Spleen (tissue), 11 donors: ENCODE results near the gene SLC11A1. TPM values are rescaled to one million over a fixed set of nuclear protein-coding genes. Genes with fewer than 3 reads are reported as not detected.

ENCODE experiments used
- DNase-seq: peaks from one replicate; pipeline ENCODE4 v3.0.0-alpha.2; 2020
- H3K27ac ChIP-seq, 8 donors: fragments of 200-600 bp; sonication (generic) in 7 of 8; 1 replicate in 4 of 8; 2 replicates in 4 of 8; pipeline versions ENCODE4 v1.5.0 to v1.8.0; 2016 to 2021; ENCODE audit warnings: inconsistent platforms in 4 of 8, mild to moderate bottlenecking in 4 of 8, moderate library complexity in 1 of 8
- H3K27me3 ChIP-seq, 7 donors: fragments of 200-600 bp; sonication (generic) in 6 of 7; replicated peaks in 1 of 7; 1 replicate in 4 of 7; 2 replicates in 3 of 7; pipeline versions ENCODE4 v1.5.0 to v1.8.0; 2016 to 2021; ENCODE audit warnings: inconsistent platforms in 3 of 7, mild to moderate bottlenecking in 1 of 7
- H3K36me3 ChIP-seq, 6 donors: fragments of 200-600 bp; sonication (generic) in 5 of 6; 1 replicate in 4 of 6; 2 replicates in 2 of 6; pipeline versions ENCODE4 v1.5.0 to v1.8.0; 2016 to 2021; ENCODE audit warnings: inconsistent platforms in 2 of 6
- H3K4me1 ChIP-seq, 6 donors: fragments of 200-600 bp; sonication (generic) in 5 of 6; 1 replicate in 3 of 6; 2 replicates in 3 of 6; pipeline versions ENCODE4 v1.5.0 to v1.8.0; 2016 to 2021; ENCODE audit warnings: inconsistent platforms in 3 of 6
- H3K4me3 ChIP-seq, 8 donors: fragments of 200-600 bp; sonication (generic) in 7 of 8; 1 replicate in 4 of 8; 2 replicates in 4 of 8; pipeline versions ENCODE4 v1.5.0 to v1.8.0; 2016 to 2021; ENCODE audit warnings: inconsistent platforms in 4 of 8, mild to moderate bottlenecking in 4 of 8, moderate library complexity in 2 of 8
- H3K9me3 ChIP-seq, 8 donors: fragments of 200-600 bp; sonication (generic) in 7 of 8; 1 replicate in 4 of 8; 2 replicates in 4 of 8; pipeline versions ENCODE4 v1.5.0 to v1.8.0; 2016 to 2021; ENCODE audit warnings: inconsistent platforms in 4 of 8
- CTCF ChIP-seq, 11 experiments: fragments of 200-600 bp in 7 of 11; fragments of 450-650 bp in 4 of 11; sonication (generic) in 4 of 11; IDR thresholded peaks in 8 of 11; conservative IDR thresholded peaks in 3 of 11; 1 replicate in 7 of 11; 2 replicates in 4 of 11; pipeline versions ENCODE4 v1.4.0 to v1.8.0; 2016 to 2021; ENCODE audit warnings: antibody characterized with exemption in 11 of 11, inconsistent platforms in 4 of 11, mild to moderate bottlenecking in 1 of 11
- POLR2A ChIP-seq, 3 donors: fragments of 450-650 bp; IDR thresholded peaks; one replicate each; pipeline ENCODE4 v1.5.1; 2017; ENCODE audit warnings: antibody characterized with exemption in 3 of 3, mild to moderate bottlenecking in 1 of 3
- POLR2AphosphoS5 ChIP-seq, 3 donors: sonication (generic); formaldehyde crosslinking; IDR thresholded peaks; one replicate each; pipeline ENCODE4 v1.5.1; 2017; ENCODE audit warnings: antibody characterized with exemption in 3 of 3
- WGBS, 5 donors: extraction: QIAGEN DNeasy Blood & Tissue Kit in 3 of 5; methylation state at CpG; one replicate each; pipeline versions ENCODE4 v1.1.5 to v1.1.7; 2013 to 2018; 5-methylcytosine and 5-hydroxymethylcytosine counted together
- intact Hi-C: fragments of 100-400 bp; cut with DNase I; formaldehyde crosslinking; loops from one replicate; pipeline ENCODE4 v1.15.0; 2023; ENCODE audit warnings: low total_unique reads
- polyA plus RNA-seq, 3 donors: library from polyadenylated mRNA; stranded (reverse); fragments of 200-250 nt; gene quantifications; one replicate each; pipeline ENCODE4 v1.2.1, GENCODE V29; 2013
- total RNA-seq, 7 donors: library from RNA; depleted of rRNA in 3 of 7; stranded (reverse); fragments of >200 nt in 3 of 7; fragmentation: NEBNext Ultra II Directional in 4 of 7; extraction: Animal tissue kit (Norgen Biotek cat#: 25700) in 4 of 7; gene quantifications; one replicate each; pipeline versions ENCODE4 v1.1.0 to v1.2.1, GENCODE V29; 2016 to 2021
- donor health status: healthy with polysubstance abuse.
- donor health status: DM: no; HTN: no; CAD: no; lungs with moderate emphysema.
- donor health status: DM: no; HTN: no; CAD: no.
- donor health status: Bipolar disorder and iron deficiency.
- donor health status: healthy.
- donor health status: DM: no; HTN: no; CAD: no.
- donor health status: DM: yes; HTN: yes; CAD: no.

Gene SLC11A1
- total and polyA plus RNA-seq, 10 donors, result 6.2 to 576 (median 88.0) TPM

DNA sequence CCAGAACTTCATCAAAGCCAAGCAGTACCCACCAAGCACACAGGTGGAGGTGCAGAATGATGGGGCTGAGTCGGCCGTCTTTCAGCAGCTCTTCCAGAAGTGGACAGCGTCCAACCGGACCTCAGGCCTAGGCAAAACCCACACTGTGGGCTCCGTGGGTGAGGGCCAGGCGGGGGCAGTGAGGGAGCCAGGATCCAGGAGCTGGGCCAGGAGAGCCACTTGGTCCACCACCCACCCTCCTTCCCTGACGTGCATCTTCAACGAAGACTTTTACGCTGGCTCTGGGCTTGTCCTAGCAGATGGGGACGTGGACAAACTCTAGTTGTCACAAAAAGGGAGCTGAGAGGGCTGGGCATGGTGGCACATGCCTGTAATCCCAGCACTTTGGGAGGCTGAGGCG lies 48.6 kb downstream of the SLC11A1 start:
- Histone ChIP-seq H3K9me3 (no peaks in the 10 kb centered on the region), H3K4me3 (no peak overlapping the region), H3K27ac (no peak overlapping the region), H3K36me3 (no peaks in the 10 kb centered on the region), H3K4me1 (no peaks in the 10 kb centered on the region), H3K27me3 (no peaks in the 10 kb centered on the region)
- intact Hi-C loops, result no loop called here
- no peak for TF ChIP-seq POLR2A (IDR thresholded peaks at IDR 0.05)
- no peak for TF ChIP-seq CTCF (IDR thresholded peaks at IDR 0.05 in 8 of 11, conservative IDR thresholded peaks at IDR 0.05 in 3 of 11)
- no peak for TF ChIP-seq POLR2AphosphoS5 (IDR thresholded peaks at IDR 0.05)
- WGBS, 5 donors, result 80 to 95% (median 91%) methylated on average over 11 of the region's 11 CpGs
- DNase-seq, result peak; percentile 46

GRCh38 chr2:218431878-218432277 lies 49.8 kb downstream of the SLC11A1 start:
- Histone ChIP-seq H3K36me3 (no peaks in the 10 kb centered on the region), H3K9me3 (no peaks in the 10 kb centered on the region), H3K4me3 (no peak overlapping the region), H3K27me3 (no peaks in the 10 kb centered on the region), H3K27ac (no peak overlapping the region), H3K4me1 (no peaks in the 10 kb centered on the region)
- TF ChIP-seq POLR2AphosphoS5 (IDR thresholded peaks at IDR 0.05), result no peak
- TF ChIP-seq CTCF (IDR thresholded peaks at IDR 0.05 in 8 of 11, conservative IDR thresholded peaks at IDR 0.05 in 3 of 11), result no peak
- TF ChIP-seq POLR2A (IDR thresholded peaks at IDR 0.05), result no peak
- WGBS, 5 donors, result 80 to 94% (median 90%) methylated on average over 7 to 10 of the region's 10 CpGs
- DNase-seq, result peak; percentile 28
- intact Hi-C loops, result no loop called here

DNA sequence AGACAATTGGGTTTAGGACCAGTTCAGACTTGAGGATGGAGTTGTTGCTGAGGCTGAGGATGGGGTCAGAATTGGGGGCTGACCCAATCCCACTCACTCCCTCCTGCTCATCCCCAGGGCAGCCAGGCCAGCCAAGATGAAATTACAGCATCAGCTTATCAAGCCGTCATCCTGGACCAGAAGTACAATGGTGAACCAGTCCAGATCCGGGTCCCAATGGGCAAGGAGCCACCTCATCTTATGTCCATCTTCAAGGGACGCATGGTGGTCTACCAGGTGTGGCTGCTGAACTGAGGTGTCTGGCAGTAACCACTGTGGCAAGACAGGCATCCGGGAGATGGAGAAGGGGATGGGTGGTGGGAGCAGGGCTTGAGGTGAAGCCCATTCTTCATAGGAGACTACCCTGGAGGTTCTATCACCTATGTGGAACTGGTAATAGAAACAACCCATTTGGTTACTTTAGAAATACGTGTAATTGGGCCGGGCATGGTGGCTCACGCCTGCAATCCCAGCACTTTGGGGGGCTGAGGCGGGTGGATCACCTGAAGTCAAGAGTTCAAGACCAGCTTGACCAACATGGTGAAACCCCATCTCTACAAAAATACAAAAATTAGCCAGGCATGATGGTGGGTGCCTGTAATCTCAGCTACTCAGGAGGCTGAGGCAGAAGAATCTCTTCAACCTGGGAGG lies 50.7 kb downstream of the SLC11A1 start:
- Histone ChIP-seq H3K4me1 (peaks cover 0 to under 1% (median 0%) of the 10 kb centered on the region in 6 donors), H3K4me3 (no peak overlapping the region), H3K27me3 (no peaks in the 10 kb centered on the region), H3K9me3 (no peaks in the 10 kb centered on the region), H3K27ac (no peak overlapping the region), H3K36me3 (no peaks in the 10 kb centered on the region)
- 89 to 96% (median 95%) methylated on average over 8 of the region's 8 CpGs for WGBS, 5 donors
- TF ChIP-seq POLR2AphosphoS5 (IDR thresholded peaks at IDR 0.05) (no peak), CTCF (IDR thresholded peaks at IDR 0.05 in 8 of 11, conservative IDR thresholded peaks at IDR 0.05 in 3 of 11) (no peak), POLR2A (IDR thresholded peaks at IDR 0.05) (no peak)
- intact Hi-C loops, result no loop called here
- peak; percentile 35 for DNase-seq

GRCh38 chr2:218434456-218434855 lies 52.4 kb downstream of the SLC11A1 start:
- Histone ChIP-seq H3K4me3 (no peak overlapping the region), H3K36me3 (no peaks in the 10 kb centered on the region), H3K27me3 (no peaks in the 10 kb centered on the region), H3K4me1 (peaks cover 0 to 17% (median 11%) of the 10 kb centered on the region in 6 donors), H3K9me3 (no peaks in the 10 kb centered on the region), H3K27ac (no peak overlapping the region)
- DNase-seq, result peak; percentile 27
- intact Hi-C loops, result no loop called here
- no peak for TF ChIP-seq POLR2A (IDR thresholded peaks at IDR 0.05)
- TF ChIP-seq CTCF (IDR thresholded peaks at IDR 0.05 in 8 of 11, conservative IDR thresholded peaks at IDR 0.05 in 3 of 11), result no peak
- no peak for TF ChIP-seq POLR2AphosphoS5 (IDR thresholded peaks at IDR 0.05)
- 80 to 98% (median 91%) methylated on average over 7 to 9 of the region's 9 CpGs for WGBS, 5 donors
